Measurements from ENCODE around the gene LRRC74B. TPM values are rescaled to one million over a fixed set of nuclear protein-coding genes. Genes with fewer than 3 reads are reported as not detected.

LRRC74B gene
- total and polyA plus RNA-seq, 2 experiments from 2014 or later, result not detected

GRCh38 chr22:21022955-21023614, 22.7 kb upstream of the LRRC74B start (continued):
- TF ChIP-seq CTCF (conservative IDR thresholded peaks at IDR 0.05; ENCODE audit: low read depth in 2 of 2), result no peak

DNA sequence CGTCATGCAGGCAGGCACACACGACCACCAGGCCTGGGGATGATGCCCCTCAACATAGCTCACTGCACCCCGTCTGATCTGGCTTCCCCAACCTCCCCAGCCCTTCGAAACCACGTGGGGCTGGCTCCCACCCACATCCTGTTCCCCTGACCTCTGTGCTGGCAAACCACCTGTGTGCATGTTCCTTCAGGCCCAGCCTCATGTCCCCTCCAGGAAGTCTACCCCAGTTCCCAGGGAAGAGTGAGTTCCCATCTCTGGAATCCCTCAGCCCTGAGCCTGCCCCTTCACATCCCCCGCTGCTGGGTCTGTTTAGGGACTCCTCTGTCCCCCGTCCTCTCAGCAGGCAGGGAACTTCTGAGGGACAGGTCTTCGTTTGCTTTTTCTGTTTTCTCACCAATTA, 20.5 kb upstream of the LRRC74B start:
- no peaks in the 10 kb centered on the region for H3K27me3 ChIP-seq (ENCODE audit: insufficient read depth)
- ATAC-seq, result no peak
- Mint-ChIP-seq H3K36me3 (ENCODE audit: low read depth) (no peaks in the 10 kb centered on the region), H3K4me3 (no peak overlapping the region), H3K27me3 (ENCODE audit: insufficient read depth, low read depth, poor library complexity) (peaks cover 11% of the 10 kb centered on the region), H3K9me3 (no peaks in the 10 kb centered on the region; the same call in 2 of the 3 replicates), H3K4me1 (peaks cover 8% of the 10 kb centered on the region), H3K27ac (no peak overlapping the region)
- no peak overlapping the region for H3K4me2 ChIP-seq
- H2AFZ ChIP-seq, result no peak overlapping the region
- H4K20me1 ChIP-seq (replicated peaks; ENCODE audit: insufficient read depth), result no peaks in the 10 kb centered on the region
- no peaks in the 10 kb centered on the region for H3F3A ChIP-seq (replicated peaks; ENCODE audit: low read depth)
- no peaks in the 10 kb centered on the region for H3K9me2 ChIP-seq (ENCODE audit: insufficient read depth)
- H3K4me3 ChIP-seq, result no peak overlapping the region
- no peak for DNase-seq (ENCODE audit: low spot score)
- no peaks in the 10 kb centered on the region for H3K36me3 ChIP-seq (ENCODE audit: insufficient read depth)
- H3K27ac ChIP-seq (ENCODE audit: low read depth), result no peak overlapping the region
- no peaks in the 10 kb centered on the region for H3K79me2 ChIP-seq (replicated peaks; ENCODE audit: insufficient read depth)
- no peaks in the 10 kb centered on the region for H3K4me1 ChIP-seq (ENCODE audit: insufficient read depth)
- no peak for TF ChIP-seq REST (IDR thresholded peaks at IDR 0.05; ENCODE audit: unreplicated experiment)
- TF ChIP-seq ZNF331 (CRISPR knock-in tag; IDR thresholded peaks at IDR 0.05; ENCODE audit: low read depth), result no peak
- no peak for TF ChIP-seq ZNF114 (CRISPR knock-in tag; IDR thresholded peaks at IDR 0.05)
- TF ChIP-seq CTCF (conservative IDR thresholded peaks at IDR 0.05; ENCODE audit: low read depth in 2 of 2), result no peak
- TF ChIP-seq STAT1 (IDR thresholded peaks at IDR 0.05; ENCODE audit: unreplicated experiment), result no peak
- TF ChIP-seq, protein P1, sequence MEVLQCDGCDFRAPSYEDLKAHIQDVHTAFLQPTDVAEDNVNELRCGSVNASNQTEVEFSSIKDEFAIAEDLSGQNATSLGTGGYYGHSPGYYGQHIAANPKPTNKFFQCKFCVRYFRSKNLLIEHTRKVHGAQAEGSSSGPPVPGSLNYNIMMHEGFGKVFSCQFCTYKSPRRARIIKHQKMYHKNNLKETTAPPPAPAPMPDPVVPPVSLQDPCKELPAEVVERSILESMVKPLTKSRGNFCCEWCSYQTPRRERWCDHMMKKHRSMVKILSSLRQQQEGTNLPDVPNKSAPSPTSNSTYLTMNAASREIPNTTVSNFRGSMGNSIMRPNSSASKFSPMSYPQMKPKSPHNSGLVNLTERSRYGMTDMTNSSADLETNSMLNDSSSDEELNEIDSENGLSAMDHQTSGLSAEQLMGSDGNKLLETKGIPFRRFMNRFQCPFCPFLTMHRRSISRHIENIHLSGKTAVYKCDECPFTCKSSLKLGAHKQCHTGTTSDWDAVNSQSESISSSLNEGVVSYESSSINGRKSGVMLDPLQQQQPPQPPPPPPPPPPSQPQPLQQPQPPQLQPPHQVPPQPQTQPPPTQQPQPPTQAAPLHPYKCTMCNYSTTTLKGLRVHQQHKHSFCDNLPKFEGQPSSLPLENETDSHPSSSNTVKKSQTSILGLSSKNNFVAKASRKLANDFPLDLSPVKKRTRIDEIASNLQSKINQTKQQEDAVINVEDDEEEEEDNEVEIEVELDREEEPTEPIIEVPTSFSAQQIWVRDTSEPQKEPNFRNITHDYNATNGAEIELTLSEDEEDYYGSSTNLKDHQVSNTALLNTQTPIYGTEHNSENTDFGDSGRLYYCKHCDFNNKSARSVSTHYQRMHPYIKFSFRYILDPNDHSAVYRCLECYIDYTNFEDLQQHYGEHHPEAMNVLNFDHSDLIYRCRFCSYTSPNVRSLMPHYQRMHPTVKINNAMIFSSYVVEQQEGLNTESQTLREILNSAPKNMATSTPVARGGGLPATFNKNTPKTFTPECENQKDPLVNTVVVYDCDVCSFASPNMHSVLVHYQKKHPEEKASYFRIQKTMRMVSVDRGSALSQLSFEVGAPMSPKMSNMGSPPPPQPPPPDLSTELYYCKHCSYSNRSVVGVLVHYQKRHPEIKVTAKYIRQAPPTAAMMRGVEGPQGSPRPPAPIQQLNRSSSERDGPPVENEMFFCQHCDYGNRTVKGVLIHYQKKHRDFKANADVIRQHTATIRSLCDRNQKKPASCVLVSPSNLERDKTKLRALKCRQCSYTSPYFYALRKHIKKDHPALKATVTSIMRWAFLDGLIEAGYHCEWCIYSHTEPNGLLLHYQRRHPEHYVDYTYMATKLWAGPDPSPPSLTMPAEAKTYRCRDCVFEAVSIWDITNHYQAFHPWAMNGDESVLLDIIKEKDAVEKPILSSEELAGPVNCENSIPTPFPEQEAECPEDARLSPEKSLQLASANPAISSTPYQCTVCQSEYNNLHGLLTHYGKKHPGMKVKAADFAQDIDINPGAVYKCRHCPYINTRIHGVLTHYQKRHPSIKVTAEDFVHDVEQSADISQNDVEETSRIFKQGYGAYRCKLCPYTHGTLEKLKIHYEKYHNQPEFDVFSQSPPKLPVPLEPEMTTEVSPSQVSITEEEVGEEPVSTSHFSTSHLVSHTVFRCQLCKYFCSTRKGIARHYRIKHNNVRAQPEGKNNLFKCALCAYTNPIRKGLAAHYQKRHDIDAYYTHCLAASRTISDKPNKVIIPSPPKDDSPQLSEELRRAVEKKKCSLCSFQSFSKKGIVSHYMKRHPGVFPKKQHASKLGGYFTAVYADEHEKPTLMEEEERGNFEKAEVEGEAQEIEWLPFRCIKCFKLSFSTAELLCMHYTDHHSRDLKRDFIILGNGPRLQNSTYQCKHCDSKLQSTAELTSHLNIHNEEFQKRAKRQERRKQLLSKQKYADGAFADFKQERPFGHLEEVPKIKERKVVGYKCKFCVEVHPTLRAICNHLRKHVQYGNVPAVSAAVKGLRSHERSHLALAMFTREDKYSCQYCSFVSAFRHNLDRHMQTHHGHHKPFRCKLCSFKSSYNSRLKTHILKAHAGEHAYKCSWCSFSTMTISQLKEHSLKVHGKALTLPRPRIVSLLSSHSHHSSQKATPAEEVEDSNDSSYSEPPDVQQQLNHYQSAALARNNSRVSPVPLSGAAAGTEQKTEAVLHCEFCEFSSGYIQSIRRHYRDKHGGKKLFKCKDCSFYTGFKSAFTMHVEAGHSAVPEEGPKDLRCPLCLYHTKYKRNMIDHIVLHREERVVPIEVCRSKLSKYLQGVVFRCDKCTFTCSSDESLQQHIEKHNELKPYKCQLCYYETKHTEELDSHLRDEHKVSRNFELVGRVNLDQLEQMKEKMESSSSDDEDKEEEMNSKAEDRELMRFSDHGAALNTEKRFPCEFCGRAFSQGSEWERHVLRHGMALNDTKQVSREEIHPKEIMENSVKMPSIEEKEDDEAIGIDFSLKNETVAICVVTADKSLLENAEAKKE (CRISPR knock-in tag; IDR thresholded peaks at IDR 0.05), result no peak
- TF ChIP-seq POLR2AphosphoS5 (IDR thresholded peaks at IDR 0.05; ENCODE audit: low read depth), result no peak
- TF ChIP-seq ETS1 (IDR thresholded peaks at IDR 0.05), result no peak
- TF ChIP-seq JUNB (IDR thresholded peaks at IDR 0.05; ENCODE audit: unreplicated experiment), result no peak
